ENCODE measurements around the gene RIN3.

- TF ChIP-seq EZH2 (optimal IDR thresholded peaks at IDR 0.05; ENCODE audit: low read depth, low read length): no peak
- TF ChIP-seq CTCF (IDR thresholded peaks at IDR 0.05; ENCODE audit: low read length): no peak
- no peak for TF ChIP-seq EZH2phosphoT487 (IDR thresholded peaks at IDR 0.05; ENCODE audit: low read length)
Observed at GRCh38 chr14:92731622-92732115, 218.1 kb downstream of the RIN3 start.
